ENCODE data around the gene FCSK. TPM values are rescaled to one million over a fixed set of nuclear protein-coding genes. Genes with fewer than 3 reads are reported as not detected.

Gene FCSK
- total RNA-seq, 1 donor from 2014 or later, result 18.8 TPM

- H3K4me3 Mint-ChIP-seq (ENCODE audit: low read depth), result peak overlapping the region; percentile 71
- H3K27ac Mint-ChIP-seq, result peak overlapping the region; percentile 87
- no peaks in the 10 kb centered on the region for H3K9me3 Mint-ChIP-seq (ENCODE audit: low read depth)
- H3K4me1 Mint-ChIP-seq (ENCODE audit: low read depth), result peaks cover 29% of the 10 kb centered on the region
- no peaks in the 10 kb centered on the region for H3K27me3 Mint-ChIP-seq
- no peak for TF ChIP-seq CTCF (IDR thresholded peaks at IDR 0.05; ENCODE audit: unreplicated experiment)
- DNase-seq (ENCODE audit: low spot score, unreplicated experiment), result no peak
- H3K36me3 Mint-ChIP-seq (ENCODE audit: insufficient read depth), result peaks cover 25% of the 10 kb centered on the region
Observed at GRCh38 chr16:70526403-70526802, 72.0 kb downstream of the FCSK start.

- Mint-ChIP-seq H3K36me3 (ENCODE audit: insufficient read depth) (peaks cover 27% of the 10 kb centered on the region), H3K27me3 (no peaks in the 10 kb centered on the region), H3K9me3 (ENCODE audit: low read depth) (no peaks in the 10 kb centered on the region), H3K27ac (peak overlapping the region; percentile 16), H3K4me3 (ENCODE audit: low read depth) (peak overlapping the region; percentile 19), H3K4me1 (ENCODE audit: low read depth) (peaks cover 24% of the 10 kb centered on the region)
- TF ChIP-seq CTCF (IDR thresholded peaks at IDR 0.05; ENCODE audit: unreplicated experiment), result no peak
- DNase-seq (ENCODE audit: low spot score, unreplicated experiment), result no peak
Observed at GRCh38 chr16:70527315-70527996, 73.1 kb downstream of the FCSK start.

GRCh38 chr16:70529051-70529777, 74.8 kb downstream of the FCSK start:
- Mint-ChIP-seq H3K27me3 (no peaks in the 10 kb centered on the region), H3K36me3 (ENCODE audit: insufficient read depth) (peaks cover 36% of the 10 kb centered on the region), H3K9me3 (ENCODE audit: low read depth) (no peaks in the 10 kb centered on the region), H3K27ac (no peak overlapping the region), H3K4me3 (ENCODE audit: low read depth) (no peak overlapping the region), H3K4me1 (ENCODE audit: low read depth) (peaks cover 21% of the 10 kb centered on the region)
- no peak for DNase-seq (ENCODE audit: low spot score, unreplicated experiment)
- peak; percentile 56 for TF ChIP-seq CTCF (IDR thresholded peaks at IDR 0.05; ENCODE audit: unreplicated experiment)

Other genes starting within 250 kb of the FCSK start
- gene EXOSC6, start 202.7 kb upstream of the FCSK start, total RNA-seq, result 29.1 and 29.5 TPM in 2 replicates
- 113 and 114 TPM in 2 replicates for gene AARS1, start 165.1 kb upstream of the FCSK start, total RNA-seq
- gene DDX19B, start 155.4 kb upstream of the FCSK start, total RNA-seq, result 36.4 and 38.3 TPM in 2 replicates
- gene DDX19A, start 107.7 kb upstream of the FCSK start, total RNA-seq, result 46.7 and 49.6 TPM in 2 replicates
- 29.2 and 37.8 TPM in 2 replicates for gene ST3GAL2, start 15.5 kb upstream of the FCSK start, total RNA-seq
- gene COG4, start 69.0 kb downstream of the FCSK start, total RNA-seq, result 75.9 and 76.0 TPM in 2 replicates
- gene SF3B3, start 69.2 kb downstream of the FCSK start, total RNA-seq, result 379 and 387 TPM in 2 replicates
- gene IL34, start 192.0 kb downstream of the FCSK start, total RNA-seq, result not detected in 2 replicates
- gene MTSS2, start 231.5 kb downstream of the FCSK start, total RNA-seq, result 55.0 and 57.1 TPM in 2 replicates